ENCODE measurements around the gene IL1RN. TPM values are rescaled to one million over a fixed set of nuclear protein-coding genes. Genes with fewer than 3 reads are reported as not detected.

The IL1RN gene
- total and polyA plus RNA-seq, 2 of the 8 experiments (the other 6 are each of a cell fraction or from before 2014, with no cell fraction given): not detected

DNA sequence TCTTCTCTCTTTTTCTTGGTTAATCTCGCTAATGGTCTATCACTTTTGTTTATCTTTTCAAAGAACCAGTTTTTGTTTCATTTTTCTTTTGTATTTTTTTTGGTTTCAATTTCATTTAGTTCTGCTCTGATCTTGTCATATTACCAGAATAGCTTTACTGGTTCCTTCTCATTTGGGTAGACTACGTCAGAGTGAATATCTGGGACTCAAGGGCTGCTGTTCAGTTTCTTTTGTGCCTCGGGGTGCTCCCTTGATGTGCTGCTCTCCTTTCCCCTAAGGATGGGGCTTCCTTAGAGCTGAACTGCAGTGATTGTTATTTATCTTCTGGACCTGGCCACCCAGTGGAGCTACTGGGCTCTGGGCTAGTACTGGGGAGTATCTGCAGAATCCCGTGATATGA lies 29.4 kb upstream of the IL1RN start:
- H2BK120ac ChIP-seq (replicated peaks; ENCODE audit: low read depth, low read length): no peak overlapping the region
- no peaks in the 10 kb centered on the region for H3K36me3 ChIP-seq (ENCODE audit: control insufficient read depth in 2 of 4, insufficient read depth in 4 of 4, low read length in 3 of 4)
- no peaks in the 10 kb centered on the region for H3K79me2 ChIP-seq (ENCODE audit: control insufficient read depth in 1 of 2, insufficient read depth in 2 of 2, low read length in 2 of 2)
- no peak overlapping the region for H3K4me3 ChIP-seq (ENCODE audit: extremely low read depth in 1 of 4, insufficient read depth in 2 of 4, low read depth in 3 of 4, low read length in 4 of 4)
- no peak overlapping the region for H3K4me2 ChIP-seq (ENCODE audit: insufficient read depth in 1 of 2, low read depth in 2 of 2, low read length in 2 of 2)
- H4K5ac ChIP-seq (ENCODE audit: insufficient read length, low read depth, low read length): no peak overlapping the region
- POLR2A ChIA-PET (ENCODE audit: partially characterized antibody): no interaction called here
- no peaks in the 10 kb centered on the region for H3K79me1 ChIP-seq (ENCODE audit: low read depth, low read length)
- no peak overlapping the region for H2BK5ac ChIP-seq (ENCODE audit: low read depth, low read length)
- TF ChIP-seq TBP (IDR thresholded peaks at IDR 0.05; ENCODE audit: low read depth, low read length) (no peak), PHF8 (conservative IDR thresholded peaks at IDR 0.05; ENCODE audit: low read depth, low read length) (no peak), EZH2 (IDR thresholded peaks at IDR 0.05; ENCODE audit: low read depth, low read length, severe bottlenecking) (no peak), CBX5 (IDR thresholded peaks at IDR 0.05; ENCODE audit: low read depth, low read length) (no peak), RAD21 (IDR thresholded peaks at IDR 0.05 in 1 of 2, conservative IDR thresholded peaks at IDR 0.05 in 1 of 2; ENCODE audit: low read depth in 2 of 2, low read length in 2 of 2) (no peak), USF2 (IDR thresholded peaks at IDR 0.05; ENCODE audit: low read length) (no peak), BRCA1 (IDR thresholded peaks at IDR 0.05; ENCODE audit: low read depth, low read length) (no peak), NANOG (IDR thresholded peaks at IDR 0.05; ENCODE audit: insufficient read depth, low read depth, low read length, poor library complexity, severe bottlenecking) (no peak), YY1 (IDR thresholded peaks at IDR 0.05; ENCODE audit: low read depth, low read length) (no peak), NRF1 (IDR thresholded peaks at IDR 0.05; ENCODE audit: low read depth, low read length) (no peak)
- TF ChIP-seq, protein P1, sequence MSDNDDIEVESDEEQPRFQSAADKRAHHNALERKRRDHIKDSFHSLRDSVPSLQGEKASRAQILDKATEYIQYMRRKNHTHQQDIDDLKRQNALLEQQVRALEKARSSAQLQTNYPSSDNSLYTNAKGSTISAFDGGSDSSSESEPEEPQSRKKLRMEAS (IDR thresholded peaks at IDR 0.05): no peak
- H3K23me2 ChIP-seq (ENCODE audit: low read depth, low read length): no peaks in the 10 kb centered on the region
- no peak overlapping the region for H2BK15ac ChIP-seq (ENCODE audit: low read length)
- no peaks in the 10 kb centered on the region for H4K20me1 ChIP-seq (replicated peaks in 1 of 2; ENCODE audit: control insufficient read depth in 1 of 2, insufficient read depth in 2 of 2, low read length in 2 of 2)
- 87% methylated on average over 4 of the region's 4 CpGs; no CpG with 5 or more reads in 1 of the 2 experiments for WGBS, 2 experiments (ENCODE audit: extremely low coverage in 1 of 2, insufficient coverage in 1 of 2, insufficient read length in 1 of 2, insufficient replicate concordance in 2 of 2, low coverage in 1 of 2, low lambda C conversion rate in 2 of 2, missing lambda C conversion rate in 1 of 2)
- no peaks in the 10 kb centered on the region for H3K4me1 ChIP-seq (replicated peaks in 1 of 4; ENCODE audit: control insufficient read depth in 3 of 4, insufficient read depth in 4 of 4, low read length in 3 of 4)
- no peak overlapping the region for H3K9ac ChIP-seq (replicated peaks in 1 of 4; ENCODE audit: extremely low read depth in 1 of 4, low read depth in 3 of 4, low read length in 3 of 4)
- no peak overlapping the region for H2AFZ ChIP-seq (ENCODE audit: low read length)
- no peak overlapping the region for H3K56ac ChIP-seq (replicated peaks; ENCODE audit: insufficient read length, low read depth, low read length)
- H2BK12ac ChIP-seq (ENCODE audit: low read depth, low read length): no peak overlapping the region
- no peak overlapping the region for H3K18ac ChIP-seq (ENCODE audit: extremely low read depth, low read length)
- no peak overlapping the region for H2BK20ac ChIP-seq (ENCODE audit: low read length)
- H4K8ac ChIP-seq (ENCODE audit: extremely low read depth, insufficient read depth, low read length): no peak overlapping the region
- DNase-seq (ENCODE audit: low read depth in 1 of 2, low spot score in 2 of 2) (no peak), FAIRE-seq (no peak)
- H3K23ac ChIP-seq (ENCODE audit: insufficient read length): no peak overlapping the region
- CTCF ChIA-PET (ENCODE audit: partially characterized antibody): interaction anchor here (0.8 to 1.7 kb wide), 5 partner anchors 14 to 101 kb away, joined by 3 to 7 read pairs (median 3); no protein-coding TSS in a partner anchor
- H4K91ac ChIP-seq (replicated peaks; ENCODE audit: insufficient read length, low read length): no peak overlapping the region
- no peaks in the 10 kb centered on the region for H3K27me3 ChIP-seq (replicated peaks in 1 of 4; ENCODE audit: control insufficient read depth in 3 of 4, extremely low read depth in 1 of 4, insufficient read depth in 3 of 4, low read length in 3 of 4)
- H3K9me3 ChIP-seq (ENCODE audit: insufficient read depth in 2 of 2, low read depth in 1 of 2, low read length in 1 of 2): peaks cover 0 to 3% of the 10 kb centered on the region in 2 experiments; a peak in 1 of 4 replicates
- no peak overlapping the region for H2AK5ac ChIP-seq (ENCODE audit: low read depth, low read length)
- H3K14ac ChIP-seq (ENCODE audit: insufficient read length): no peak overlapping the region
- H3K4ac ChIP-seq (replicated peaks; ENCODE audit: insufficient read length, low read depth, low read length): no peak overlapping the region
- no peak overlapping the region for H3K27ac ChIP-seq (ENCODE audit: low read depth, low read length)

Measured in H1 (cell line).